K562 (cell line): ENCODE results near the gene SMIM29. TPM values are rescaled to one million over a fixed set of nuclear protein-coding genes. Genes with fewer than 3 reads are reported as not detected.

Experiments
- ASH1L ChIP-seq: fragments of 450-650 bp; IDR thresholded peaks from 2 replicates; pipeline ENCODE4 v1.6.1; 2018; ENCODE audit warnings: borderline replicate concordance, mild to moderate bottlenecking, low read depth; ENCODE audit not compliant: partially characterized antibody
- ATF1 ChIP-seq, 2 experiments: fragments of 450-650 bp in 1 of 2; IDR thresholded peaks; 2 replicates each; pipeline ENCODE4 v1.6.1; 2016; ENCODE audit warnings: missing compliant biosample characterization in 1 of 2, missing genetic modification characterization in 1 of 2
- EHMT2 ChIP-seq: fragments of 450-650 bp; IDR thresholded peaks from 2 replicates; pipeline ENCODE4 v1.6.1; 2018; ENCODE audit warnings: antibody characterized with exemption
- GATAD2A ChIP-seq: fragments of 450-650 bp; IDR thresholded peaks from 2 replicates; pipeline ENCODE4 v1.6.1; 2017
- HDGF ChIP-seq: fragments of 450-650 bp; IDR thresholded peaks from 2 replicates; pipeline ENCODE4 v1.6.1; 2016
- HNRNPLL ChIP-seq: fragments of 200-400 bp; formaldehyde crosslinking; IDR thresholded peaks from 2 replicates; pipeline ENCODE4 v1.6.1; 2017; ENCODE audit warnings: low read length, low read depth, mild to moderate bottlenecking; ENCODE audit not compliant: poor library complexity, severe bottlenecking
- ZFX ChIP-seq: sonication (generic); formaldehyde crosslinking; IDR thresholded peaks from 2 replicates; pipeline ENCODE4 v1.8.0; 2022; ENCODE audit warnings: mild to moderate bottlenecking, missing genetic modification reagents, moderate library complexity
- ZNF224 ChIP-seq: sonication (generic); formaldehyde crosslinking; IDR thresholded peaks from 2 replicates; pipeline ENCODE4 v1.8.0; 2022; ENCODE audit warnings: mild to moderate bottlenecking, missing genetic modification reagents
- polyA plus RNA-seq, 8 experiments: library from polyadenylated mRNA; depleted of rRNA in 4 of 8; stranded (reverse) in 5 of 8; unstranded in 3 of 8; fragments of >200 nt; fragmentation: Nextera tagmentation in 2 of 8; fragmentation: Illumina TruSeq in 1 of 8; extraction: Ambion mirVana in 2 of 8; extraction: Trizol in 1 of 8; gene quantifications; 2 replicates each; pipeline versions ENCODE4 v1.2.1 to v1.2.3, GENCODE V29; 2011 to 2014; ENCODE audit warnings: inconsistent platforms in 1 of 8, missing spikeins in 1 of 8
- total RNA-seq, 7 experiments: library from RNA; depleted of rRNA in 6 of 7; stranded (reverse); fragments of >200 nt in 6 of 7; fragmentation: Illumina TruSeq in 2 of 7; extraction: Trizol in 2 of 7; gene quantifications; 2 replicates each; pipeline versions ENCODE4 v1.2.1 to v1.2.3, GENCODE V29; 2011 to 2021; ENCODE audit warnings: low replicate concordance in 1 of 7
- TF ChIP-seq, protein P1 (sequence below): fragments of 450-650 bp; IDR thresholded peaks from 2 replicates; pipeline ENCODE4 v1.6.1; 2016; ENCODE audit warnings: low read depth
- TF ChIP-seq, protein P2 (sequence below): sonication (generic); formaldehyde crosslinking; IDR thresholded peaks from 2 replicates; pipeline ENCODE4 v1.8.0; 2023; ENCODE audit warnings: missing genetic modification reagents, mild to moderate bottlenecking, borderline replicate concordance
- TF ChIP-seq, protein P3 (sequence below): fragments of 450-650 bp; formaldehyde crosslinking; IDR thresholded peaks from 2 replicates; pipeline ENCODE4 v1.4.0; 2022; ENCODE audit warnings: missing genetic modification characterization

Gene SMIM29
- total and polyA plus RNA-seq, 9 of the 15 experiments (the other 6 are each of a cell fraction or from before 2014, with no cell fraction given): 6.5 to 36.7 (median 20.9) TPM

DNA sequence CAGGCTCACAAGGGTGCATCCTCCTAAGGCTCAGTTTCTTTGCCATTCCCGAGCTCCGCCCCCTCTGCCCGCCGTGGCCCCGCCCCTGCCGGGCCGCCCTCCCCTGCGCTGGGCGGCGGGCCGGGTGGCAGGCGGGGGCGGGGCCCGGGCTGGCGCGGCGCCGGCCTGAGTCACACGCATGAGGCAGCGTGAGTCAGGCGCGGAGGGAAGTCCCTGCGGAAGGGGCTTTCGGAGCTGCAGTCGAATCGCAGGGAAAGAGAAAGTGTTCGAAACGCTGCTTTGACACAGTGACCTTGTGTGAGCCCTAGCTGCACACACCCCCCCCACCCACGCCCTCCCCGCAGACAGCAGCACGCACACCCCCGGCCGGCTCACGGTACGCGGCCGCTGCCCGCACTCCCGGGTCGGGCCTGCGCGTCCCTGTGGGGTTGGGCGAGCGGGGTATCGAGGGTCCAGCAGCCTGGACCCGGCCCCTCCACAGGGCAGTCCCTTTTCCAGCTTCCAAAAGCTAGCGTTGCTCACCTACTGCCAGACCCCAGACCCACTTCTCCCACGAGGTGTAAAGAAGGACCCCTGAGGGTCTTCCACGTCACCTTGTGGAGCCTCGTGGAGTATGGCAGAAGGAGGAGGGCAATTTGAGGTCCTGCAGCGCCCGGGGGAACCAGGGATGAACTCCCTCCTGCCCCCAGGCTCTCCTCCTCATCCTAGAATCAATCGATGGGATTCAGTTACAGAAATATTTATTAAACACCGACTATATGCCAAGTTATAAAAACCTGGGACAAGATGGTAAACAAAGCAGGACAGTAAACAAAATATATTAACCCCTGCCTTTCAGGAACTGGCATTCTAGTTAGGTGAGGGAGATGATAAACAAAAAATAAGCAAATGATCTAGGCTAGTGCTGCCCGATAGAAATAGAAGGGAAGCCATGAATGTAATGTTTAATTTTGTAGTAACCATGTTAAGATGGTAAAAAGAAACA, 24.6 kb downstream of the SMIM29 start (continued):
- TF ChIP-seq, protein P1, sequence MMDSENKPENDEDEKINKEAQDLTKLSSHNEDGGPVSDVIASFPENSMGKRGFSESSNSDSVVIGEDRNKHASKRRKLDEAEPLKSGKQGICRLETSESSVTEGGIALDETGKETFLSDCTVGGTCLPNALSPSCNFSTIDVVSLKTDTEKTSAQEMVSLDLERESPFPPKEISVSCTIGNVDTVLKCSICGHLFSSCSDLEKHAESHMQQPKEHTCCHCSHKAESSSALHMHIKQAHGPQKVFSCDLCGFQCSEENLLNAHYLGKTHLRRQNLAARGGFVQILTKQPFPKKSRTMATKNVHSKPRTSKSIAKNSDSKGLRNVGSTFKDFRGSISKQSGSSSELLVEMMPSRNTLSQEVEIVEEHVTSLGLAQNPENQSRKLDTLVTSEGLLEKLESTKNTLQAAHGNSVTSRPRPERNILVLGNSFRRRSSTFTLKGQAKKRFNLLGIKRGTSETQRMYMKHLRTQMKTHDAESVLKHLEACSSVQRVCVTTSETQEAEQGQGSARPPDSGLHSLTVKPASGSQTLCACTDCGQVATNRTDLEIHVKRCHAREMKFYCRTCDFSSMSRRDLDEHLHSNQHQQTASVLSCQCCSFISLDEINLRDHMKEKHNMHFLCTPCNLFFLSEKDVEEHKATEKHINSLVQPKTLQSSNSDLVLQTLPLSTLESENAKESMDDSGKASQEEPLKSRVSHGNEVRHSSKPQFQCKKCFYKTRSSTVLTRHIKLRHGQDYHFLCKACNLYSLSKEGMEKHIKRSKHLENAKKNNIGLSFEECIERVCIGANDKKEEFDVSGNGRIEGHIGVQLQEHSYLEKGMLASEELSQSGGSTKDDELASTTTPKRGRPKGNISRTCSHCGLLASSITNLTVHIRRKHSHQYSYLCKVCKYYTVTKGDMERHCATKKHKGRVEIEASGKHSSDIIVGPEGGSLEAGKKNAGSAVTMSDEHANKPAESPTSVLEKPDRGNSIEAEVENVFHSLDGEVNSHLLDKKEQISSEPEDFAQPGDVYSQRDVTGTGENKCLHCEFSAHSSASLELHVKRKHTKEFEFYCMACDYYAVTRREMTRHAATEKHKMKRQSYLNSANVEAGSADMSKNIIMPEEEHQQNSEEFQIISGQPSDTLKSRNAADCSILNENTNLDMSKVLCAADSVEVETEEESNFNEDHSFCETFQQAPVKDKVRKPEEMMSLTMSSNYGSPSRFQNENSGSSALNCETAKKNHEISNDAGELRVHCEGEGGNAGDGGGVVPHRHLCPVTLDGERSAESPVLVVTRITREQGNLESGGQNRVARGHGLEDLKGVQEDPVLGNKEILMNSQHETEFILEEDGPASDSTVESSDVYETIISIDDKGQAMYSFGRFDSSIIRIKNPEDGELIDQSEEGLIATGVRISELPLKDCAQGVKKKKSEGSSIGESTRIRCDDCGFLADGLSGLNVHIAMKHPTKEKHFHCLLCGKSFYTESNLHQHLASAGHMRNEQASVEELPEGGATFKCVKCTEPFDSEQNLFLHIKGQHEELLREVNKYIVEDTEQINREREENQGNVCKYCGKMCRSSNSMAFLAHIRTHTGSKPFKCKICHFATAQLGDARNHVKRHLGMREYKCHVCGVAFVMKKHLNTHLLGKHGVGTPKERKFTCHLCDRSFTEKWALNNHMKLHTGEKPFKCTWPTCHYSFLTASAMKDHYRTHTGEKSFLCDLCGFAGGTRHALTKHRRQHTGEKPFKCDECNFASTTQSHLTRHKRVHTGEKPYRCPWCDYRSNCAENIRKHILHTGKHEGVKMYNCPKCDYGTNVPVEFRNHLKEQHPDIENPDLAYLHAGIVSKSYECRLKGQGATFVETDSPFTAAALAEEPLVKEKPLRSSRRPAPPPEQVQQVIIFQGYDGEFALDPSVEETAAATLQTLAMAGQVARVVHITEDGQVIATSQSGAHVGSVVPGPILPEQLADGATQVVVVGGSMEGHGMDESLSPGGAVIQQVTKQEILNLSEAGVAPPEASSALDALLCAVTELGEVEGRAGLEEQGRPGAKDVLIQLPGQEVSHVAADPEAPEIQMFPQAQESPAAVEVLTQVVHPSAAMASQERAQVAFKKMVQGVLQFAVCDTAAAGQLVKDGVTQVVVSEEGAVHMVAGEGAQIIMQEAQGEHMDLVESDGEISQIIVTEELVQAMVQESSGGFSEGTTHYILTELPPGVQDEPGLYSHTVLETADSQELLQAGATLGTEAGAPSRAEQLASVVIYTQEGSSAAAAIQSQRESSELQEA: no peak
- no peak for TF ChIP-seq HDGF
- TF ChIP-seq ZFX (CRISPR knock-in tag): peak; percentile 94
- TF ChIP-seq, protein P2, sequence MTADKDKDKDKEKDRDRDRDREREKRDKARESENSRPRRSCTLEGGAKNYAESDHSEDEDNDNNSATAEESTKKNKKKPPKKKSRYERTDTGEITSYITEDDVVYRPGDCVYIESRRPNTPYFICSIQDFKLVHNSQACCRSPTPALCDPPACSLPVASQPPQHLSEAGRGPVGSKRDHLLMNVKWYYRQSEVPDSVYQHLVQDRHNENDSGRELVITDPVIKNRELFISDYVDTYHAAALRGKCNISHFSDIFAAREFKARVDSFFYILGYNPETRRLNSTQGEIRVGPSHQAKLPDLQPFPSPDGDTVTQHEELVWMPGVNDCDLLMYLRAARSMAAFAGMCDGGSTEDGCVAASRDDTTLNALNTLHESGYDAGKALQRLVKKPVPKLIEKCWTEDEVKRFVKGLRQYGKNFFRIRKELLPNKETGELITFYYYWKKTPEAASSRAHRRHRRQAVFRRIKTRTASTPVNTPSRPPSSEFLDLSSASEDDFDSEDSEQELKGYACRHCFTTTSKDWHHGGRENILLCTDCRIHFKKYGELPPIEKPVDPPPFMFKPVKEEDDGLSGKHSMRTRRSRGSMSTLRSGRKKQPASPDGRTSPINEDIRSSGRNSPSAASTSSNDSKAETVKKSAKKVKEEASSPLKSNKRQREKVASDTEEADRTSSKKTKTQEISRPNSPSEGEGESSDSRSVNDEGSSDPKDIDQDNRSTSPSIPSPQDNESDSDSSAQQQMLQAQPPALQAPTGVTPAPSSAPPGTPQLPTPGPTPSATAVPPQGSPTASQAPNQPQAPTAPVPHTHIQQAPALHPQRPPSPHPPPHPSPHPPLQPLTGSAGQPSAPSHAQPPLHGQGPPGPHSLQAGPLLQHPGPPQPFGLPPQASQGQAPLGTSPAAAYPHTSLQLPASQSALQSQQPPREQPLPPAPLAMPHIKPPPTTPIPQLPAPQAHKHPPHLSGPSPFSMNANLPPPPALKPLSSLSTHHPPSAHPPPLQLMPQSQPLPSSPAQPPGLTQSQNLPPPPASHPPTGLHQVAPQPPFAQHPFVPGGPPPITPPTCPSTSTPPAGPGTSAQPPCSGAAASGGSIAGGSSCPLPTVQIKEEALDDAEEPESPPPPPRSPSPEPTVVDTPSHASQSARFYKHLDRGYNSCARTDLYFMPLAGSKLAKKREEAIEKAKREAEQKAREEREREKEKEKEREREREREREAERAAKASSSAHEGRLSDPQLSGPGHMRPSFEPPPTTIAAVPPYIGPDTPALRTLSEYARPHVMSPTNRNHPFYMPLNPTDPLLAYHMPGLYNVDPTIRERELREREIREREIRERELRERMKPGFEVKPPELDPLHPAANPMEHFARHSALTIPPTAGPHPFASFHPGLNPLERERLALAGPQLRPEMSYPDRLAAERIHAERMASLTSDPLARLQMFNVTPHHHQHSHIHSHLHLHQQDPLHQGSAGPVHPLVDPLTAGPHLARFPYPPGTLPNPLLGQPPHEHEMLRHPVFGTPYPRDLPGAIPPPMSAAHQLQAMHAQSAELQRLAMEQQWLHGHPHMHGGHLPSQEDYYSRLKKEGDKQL: no peak; the same call in 1 of the 2 replicates
- TF ChIP-seq, protein P3, sequence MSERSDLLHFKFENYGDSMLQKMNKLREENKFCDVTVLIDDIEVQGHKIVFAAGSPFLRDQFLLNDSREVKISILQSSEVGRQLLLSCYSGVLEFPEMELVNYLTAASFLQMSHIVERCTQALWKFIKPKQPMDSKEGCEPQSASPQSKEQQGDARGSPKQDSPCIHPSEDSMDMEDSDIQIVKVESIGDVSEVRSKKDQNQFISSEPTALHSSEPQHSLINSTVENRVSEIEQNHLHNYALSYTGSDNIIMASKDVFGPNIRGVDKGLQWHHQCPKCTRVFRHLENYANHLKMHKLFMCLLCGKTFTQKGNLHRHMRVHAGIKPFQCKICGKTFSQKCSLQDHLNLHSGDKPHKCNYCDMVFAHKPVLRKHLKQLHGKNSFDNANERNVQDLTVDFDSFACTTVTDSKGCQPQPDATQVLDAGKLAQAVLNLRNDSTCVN (CRISPR knock-in tag): no peak
- TF ChIP-seq ZNF224 (CRISPR knock-in tag): no peak
- no peak for TF ChIP-seq ASH1L
- peak; percentile 24; the same call in 1 of the 2 replicates for TF ChIP-seq GATAD2A
- TF ChIP-seq ATF1 (CRISPR knock-in tag; IDR thresholded peaks at IDR 0.05): no peak
- peak; percentile 66 for TF ChIP-seq ATF1 (tag; IDR thresholded peaks at IDR 0.05)
- TF ChIP-seq EHMT2: no peak
- TF ChIP-seq HNRNPLL: peak; percentile 33
